Nephron (organoid): ENCODE results near the gene RIPK3.

Source experiments
- H3K27ac Mint-ChIP-seq, 3 experiments: 2 replicates each; pipeline ENCODE4 v1.8.0; 2020; ENCODE audit warnings: mixed read lengths in 3 of 3, mild to moderate bottlenecking in 2 of 3, moderate library complexity in 1 of 3
- H3K27me3 Mint-ChIP-seq: 2 replicates; pipeline ENCODE4 v1.8.0; 2021; ENCODE audit warnings: low read depth, mild to moderate bottlenecking, moderate library complexity, mixed read lengths
- H3K36me3 Mint-ChIP-seq: 2 replicates; pipeline ENCODE4 v1.8.0; 2020; ENCODE audit warnings: low read depth, mixed read lengths
- H3K4me1 Mint-ChIP-seq: 2 replicates; pipeline ENCODE4 v1.8.0; 2020; ENCODE audit warnings: mixed read lengths
- H3K4me3 Mint-ChIP-seq, 3 experiments: 2 replicates each; pipeline ENCODE4 v1.8.0; 2020; ENCODE audit warnings: mild to moderate bottlenecking in 3 of 3, mixed read lengths in 3 of 3, moderate library complexity in 2 of 3
- H3K9me3 Mint-ChIP-seq: 2 replicates; pipeline ENCODE4 v1.8.0; 2020; ENCODE audit warnings: mixed read lengths
- TF ChIP-seq, protein P1 (sequence below), 3 experiments: fragments of 200-600 bp; sonication (generic); IDR thresholded peaks; one replicate each; pipeline ENCODE4 v1.5.0; 2021; ENCODE audit warnings: antibody characterized with exemption in 3 of 3; ENCODE audit not compliant: unreplicated experiment in 3 of 3

RIPK3 gene

DNA sequence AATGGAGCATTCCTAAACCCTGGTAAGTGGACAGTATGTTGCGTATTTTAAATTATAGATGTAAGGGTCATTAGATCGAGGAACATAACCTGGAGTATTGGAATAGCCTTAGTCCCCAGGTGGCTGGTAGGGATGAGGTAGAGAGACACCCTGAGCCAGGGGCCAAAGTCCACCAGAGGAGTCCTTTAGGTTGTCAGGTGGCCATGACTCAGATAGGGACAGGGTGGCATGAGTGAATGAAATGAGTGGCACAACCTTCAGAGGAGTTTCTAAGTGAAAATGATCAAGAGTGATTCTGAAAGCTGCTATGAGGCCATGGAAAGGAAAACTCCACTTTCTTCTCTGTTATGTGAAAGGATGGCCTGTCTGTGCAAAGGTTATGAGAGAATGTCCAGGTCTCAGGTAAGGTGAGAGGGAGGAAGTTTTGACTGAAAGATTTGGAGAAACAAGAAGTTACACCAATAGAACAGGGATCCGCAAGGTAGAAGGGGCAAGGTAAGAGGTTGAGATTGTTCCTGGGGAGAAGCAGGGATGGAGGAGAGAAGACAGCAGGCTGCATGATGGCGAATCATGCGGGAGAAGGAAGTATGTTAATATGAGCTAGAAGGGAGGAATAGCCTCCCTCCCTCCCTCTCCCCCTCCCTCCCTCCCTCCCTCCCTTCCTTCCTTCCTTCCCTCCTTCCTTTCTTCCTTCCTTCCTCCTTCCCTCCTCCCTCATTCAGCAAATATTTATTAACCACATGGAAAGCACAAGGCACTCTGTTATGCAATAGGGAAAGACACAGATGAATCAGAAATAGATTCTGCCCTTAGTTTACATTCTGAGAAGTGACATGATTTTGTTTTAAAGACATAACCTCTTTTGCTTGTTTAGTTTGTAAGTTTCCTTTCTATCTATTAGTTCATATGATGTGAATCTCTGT, 14.0 kb upstream of the RIPK3 start:
- no peak overlapping the region for H3K27ac Mint-ChIP-seq
- no peaks in the 10 kb centered on the region for H3K4me1 Mint-ChIP-seq
- no peak overlapping the region for H3K4me3 Mint-ChIP-seq
- H3K36me3 Mint-ChIP-seq = no peaks in the 10 kb centered on the region
- H3K9me3 Mint-ChIP-seq = no peaks in the 10 kb centered on the region
- TF ChIP-seq, protein P1, sequence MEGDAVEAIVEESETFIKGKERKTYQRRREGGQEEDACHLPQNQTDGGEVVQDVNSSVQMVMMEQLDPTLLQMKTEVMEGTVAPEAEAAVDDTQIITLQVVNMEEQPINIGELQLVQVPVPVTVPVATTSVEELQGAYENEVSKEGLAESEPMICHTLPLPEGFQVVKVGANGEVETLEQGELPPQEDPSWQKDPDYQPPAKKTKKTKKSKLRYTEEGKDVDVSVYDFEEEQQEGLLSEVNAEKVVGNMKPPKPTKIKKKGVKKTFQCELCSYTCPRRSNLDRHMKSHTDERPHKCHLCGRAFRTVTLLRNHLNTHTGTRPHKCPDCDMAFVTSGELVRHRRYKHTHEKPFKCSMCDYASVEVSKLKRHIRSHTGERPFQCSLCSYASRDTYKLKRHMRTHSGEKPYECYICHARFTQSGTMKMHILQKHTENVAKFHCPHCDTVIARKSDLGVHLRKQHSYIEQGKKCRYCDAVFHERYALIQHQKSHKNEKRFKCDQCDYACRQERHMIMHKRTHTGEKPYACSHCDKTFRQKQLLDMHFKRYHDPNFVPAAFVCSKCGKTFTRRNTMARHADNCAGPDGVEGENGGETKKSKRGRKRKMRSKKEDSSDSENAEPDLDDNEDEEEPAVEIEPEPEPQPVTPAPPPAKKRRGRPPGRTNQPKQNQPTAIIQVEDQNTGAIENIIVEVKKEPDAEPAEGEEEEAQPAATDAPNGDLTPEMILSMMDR (IDR thresholded peaks at IDR 0.05; ENCODE audit: unreplicated experiment in 3 of 3) = no peak
- H3K27me3 Mint-ChIP-seq = peaks cover 48% of the 10 kb centered on the region

- H3K9me3 Mint-ChIP-seq = no peaks in the 10 kb centered on the region
- no peaks in the 10 kb centered on the region for H3K4me1 Mint-ChIP-seq
- no peak overlapping the region for H3K4me3 Mint-ChIP-seq
- peaks cover 42% of the 10 kb centered on the region for H3K27me3 Mint-ChIP-seq
- TF ChIP-seq, protein P1 (IDR thresholded peaks at IDR 0.05; ENCODE audit: unreplicated experiment in 3 of 3) = no peak
- H3K36me3 Mint-ChIP-seq = no peaks in the 10 kb centered on the region
- no peak overlapping the region for H3K27ac Mint-ChIP-seq
Observed at GRCh38 chr14:24351517-24351916, 11.7 kb upstream of the RIPK3 start.

GRCh38 chr14:24349742-24350141, 10.0 kb upstream of the RIPK3 start:
- Mint-ChIP-seq H3K36me3 (no peaks in the 10 kb centered on the region), H3K9me3 (no peaks in the 10 kb centered on the region), H3K27ac (no peak overlapping the region), H3K4me1 (no peaks in the 10 kb centered on the region), H3K27me3 (peaks cover 51% of the 10 kb centered on the region), H3K4me3 (no peak overlapping the region)
- TF ChIP-seq, protein P1 (IDR thresholded peaks at IDR 0.05; ENCODE audit: unreplicated experiment in 3 of 3) = no peak

- Mint-ChIP-seq H3K4me1 (no peaks in the 10 kb centered on the region), H3K27ac (no peak overlapping the region), H3K27me3 (peaks cover 49% of the 10 kb centered on the region), H3K36me3 (no peaks in the 10 kb centered on the region), H3K4me3 (no peak overlapping the region), H3K9me3 (no peaks in the 10 kb centered on the region)
- TF ChIP-seq, protein P1 (IDR thresholded peaks at IDR 0.05; ENCODE audit: unreplicated experiment in 3 of 3) = no peak
Observed at GRCh38 chr14:24348186-24348585, 8.4 kb upstream of the RIPK3 start.

GRCh38 chr14:24347134-24347533, 7.3 kb upstream of the RIPK3 start:
- H3K4me3 Mint-ChIP-seq = no peak overlapping the region
- H3K36me3 Mint-ChIP-seq = no peaks in the 10 kb centered on the region
- no peaks in the 10 kb centered on the region for H3K4me1 Mint-ChIP-seq
- no peaks in the 10 kb centered on the region for H3K9me3 Mint-ChIP-seq
- no peak overlapping the region for H3K27ac Mint-ChIP-seq
- TF ChIP-seq, protein P1 (IDR thresholded peaks at IDR 0.05; ENCODE audit: unreplicated experiment in 3 of 3) = no peak
- H3K27me3 Mint-ChIP-seq = peaks cover 50% of the 10 kb centered on the region
